GM11168 (cell line): ENCODE results near the gene FUBP1.

Source experiments
- in situ Hi-C: fragments of 300-500 bp; cut with MboI; formaldehyde crosslinking; loops from one replicate; pipeline ENCODE4 v1.12.0; 2022; ENCODE audit warnings: low sequenced_read_pairs; ENCODE audit not compliant: unreplicated experiment

FUBP1 gene, protein sequence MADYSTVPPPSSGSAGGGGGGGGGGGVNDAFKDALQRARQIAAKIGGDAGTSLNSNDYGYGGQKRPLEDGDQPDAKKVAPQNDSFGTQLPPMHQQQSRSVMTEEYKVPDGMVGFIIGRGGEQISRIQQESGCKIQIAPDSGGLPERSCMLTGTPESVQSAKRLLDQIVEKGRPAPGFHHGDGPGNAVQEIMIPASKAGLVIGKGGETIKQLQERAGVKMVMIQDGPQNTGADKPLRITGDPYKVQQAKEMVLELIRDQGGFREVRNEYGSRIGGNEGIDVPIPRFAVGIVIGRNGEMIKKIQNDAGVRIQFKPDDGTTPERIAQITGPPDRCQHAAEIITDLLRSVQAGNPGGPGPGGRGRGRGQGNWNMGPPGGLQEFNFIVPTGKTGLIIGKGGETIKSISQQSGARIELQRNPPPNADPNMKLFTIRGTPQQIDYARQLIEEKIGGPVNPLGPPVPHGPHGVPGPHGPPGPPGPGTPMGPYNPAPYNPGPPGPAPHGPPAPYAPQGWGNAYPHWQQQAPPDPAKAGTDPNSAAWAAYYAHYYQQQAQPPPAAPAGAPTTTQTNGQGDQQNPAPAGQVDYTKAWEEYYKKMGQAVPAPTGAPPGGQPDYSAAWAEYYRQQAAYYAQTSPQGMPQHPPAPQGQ

DNA sequence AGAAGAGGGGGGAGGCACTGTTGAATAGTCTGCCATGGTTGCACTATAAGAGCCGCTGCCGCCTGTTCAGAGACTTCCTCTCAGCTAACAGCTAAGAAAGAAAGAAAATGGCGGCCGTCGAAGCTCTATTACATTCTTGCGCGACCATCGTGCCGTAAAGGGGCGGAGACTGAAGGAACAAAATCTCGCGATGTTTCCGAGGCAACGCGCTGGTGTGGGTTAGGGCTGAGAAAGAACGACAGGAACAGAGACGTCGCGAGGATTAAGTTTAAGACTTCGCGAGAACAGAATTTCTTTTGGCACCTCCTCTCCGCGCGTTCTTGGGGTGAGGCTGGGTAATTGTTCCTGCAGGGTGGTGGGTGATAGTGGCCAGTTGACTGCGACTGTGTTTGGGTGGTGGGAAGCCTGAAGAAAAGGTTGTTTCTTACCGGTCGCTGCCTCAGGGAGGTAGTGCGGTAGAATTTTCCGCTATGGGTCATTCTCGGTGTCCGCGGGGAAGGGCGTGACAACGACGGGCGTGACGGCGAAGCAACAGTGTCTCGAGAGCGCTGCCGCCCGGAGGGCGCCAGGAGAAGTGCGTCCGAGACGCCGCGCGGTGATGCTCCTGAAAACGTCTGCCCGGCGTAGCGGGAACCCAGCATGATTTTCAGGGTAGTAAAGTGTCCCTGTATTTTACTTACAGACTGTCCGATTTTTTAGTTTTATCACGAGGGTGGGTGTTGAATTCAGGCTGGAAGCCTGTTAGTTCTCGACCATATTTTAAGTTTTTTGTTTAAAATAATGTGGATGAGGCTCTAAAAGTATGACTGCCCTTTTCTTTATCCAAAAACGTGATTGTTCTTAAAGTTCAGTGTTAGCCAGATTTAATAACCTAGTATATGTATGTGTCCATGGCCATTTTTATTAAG lies at the start of gene FUBP1:
Gene FUBP1 (minus strand): TSS at position 104 of the 908 bp plus-strand sequence. CDS start 68 bp downstream, at position 36.
- in situ Hi-C loops, result no loop called here

- in situ Hi-C loops, result loop anchor here (25.0 kb wide), 1 partner anchor 91 kb away; no protein-coding TSS in a partner anchor
These were observed 42.3 kb upstream of the FUBP1 start for GRCh38 chr1:78021134-78021533.

DNA sequence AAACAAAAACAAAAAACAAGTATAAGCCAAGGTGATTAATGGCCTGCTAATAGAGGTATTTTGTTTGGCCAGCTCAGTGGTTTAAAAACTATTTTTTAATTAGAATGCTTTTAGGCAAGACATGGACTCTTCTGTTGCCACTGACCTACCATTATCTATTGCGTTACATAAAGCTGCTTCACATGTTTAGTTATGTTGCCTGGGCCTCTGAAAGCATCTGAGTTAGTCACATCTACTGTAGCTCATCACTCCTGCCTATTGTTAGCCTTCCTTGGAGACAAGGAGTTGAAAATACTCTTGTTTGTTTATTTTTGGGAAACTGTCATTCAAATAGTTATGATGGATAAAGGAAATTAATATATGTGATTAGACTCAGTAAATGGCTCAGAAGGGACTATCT lies 40.2 kb upstream of the FUBP1 start:
- in situ Hi-C loops, result loop anchor here (25.0 kb wide), 1 partner anchor 93 kb away; no protein-coding TSS in a partner anchor

- in situ Hi-C loops, result loop anchor here (25.0 kb wide), 1 partner anchor 97 kb away; no protein-coding TSS in a partner anchor
These were observed 36.3 kb upstream of the FUBP1 start for GRCh38 chr1:78015148-78015547.

- in situ Hi-C loops, result loop anchor here (25.0 kb wide), 1 partner anchor 101 kb away; no protein-coding TSS in a partner anchor
These were observed 32.2 kb upstream of the FUBP1 start for GRCh38 chr1:78011050-78011449.

GRCh38 chr1:78009836-78010235 lies 31.0 kb upstream of the FUBP1 start:
- in situ Hi-C loops, result loop anchor here (25.0 kb wide), 1 partner anchor 102 kb away; no protein-coding TSS in a partner anchor

GRCh38 chr1:78009276-78009675 lies 30.4 kb upstream of the FUBP1 start:
- in situ Hi-C loops, result loop anchor here (25.0 kb wide), 1 partner anchor 103 kb away; no protein-coding TSS in a partner anchor

GRCh38 chr1:78007677-78008341 lies 28.9 kb upstream of the FUBP1 start:
- in situ Hi-C loops, result loop anchor here (25.0 kb wide), 1 partner anchor 104 kb away; no protein-coding TSS in a partner anchor

DNA sequence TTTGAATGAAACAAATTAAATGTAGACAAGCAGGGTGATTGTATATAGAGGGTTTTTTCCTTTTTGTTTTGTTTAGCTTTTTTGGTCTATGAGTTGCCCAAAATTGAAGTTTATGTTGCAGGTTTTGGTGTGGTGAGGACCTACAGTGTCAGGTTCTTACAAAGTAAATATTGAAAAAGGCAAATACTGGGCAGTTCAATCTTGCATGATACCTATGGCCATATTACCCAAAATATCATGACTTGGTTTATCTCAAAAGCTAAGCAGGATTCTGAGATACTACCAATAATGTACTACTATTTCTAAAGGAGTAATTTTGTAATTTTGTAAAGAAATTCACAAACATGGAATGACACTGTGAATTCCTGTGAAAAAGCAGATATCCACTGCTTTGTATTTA lies 27.6 kb upstream of the FUBP1 start:
- in situ Hi-C loops, result loop anchor here (25.0 kb wide), 1 partner anchor 106 kb away; no protein-coding TSS in a partner anchor

- in situ Hi-C loops, result loop anchor here (25.0 kb wide), 1 partner anchor 107 kb away; no protein-coding TSS in a partner anchor
These were observed 26.9 kb upstream of the FUBP1 start for GRCh38 chr1:78005755-78006154.

DNA sequence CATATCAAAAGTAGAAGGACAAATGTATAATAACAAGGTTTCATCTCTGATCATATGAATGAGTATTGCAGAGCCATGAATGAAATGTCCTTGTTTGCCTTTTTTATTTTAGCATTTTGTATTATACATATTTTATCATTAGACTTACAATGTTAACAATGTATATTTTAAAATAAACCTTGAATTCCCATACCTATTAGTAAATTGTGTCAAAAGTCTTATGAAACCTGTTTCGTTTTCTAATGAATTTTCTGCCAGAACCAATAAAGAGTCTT lies 26.5 kb upstream of the FUBP1 start:
- in situ Hi-C loops, result loop anchor here (25.0 kb wide), 1 partner anchor 107 kb away; no protein-coding TSS in a partner anchor

DNA sequence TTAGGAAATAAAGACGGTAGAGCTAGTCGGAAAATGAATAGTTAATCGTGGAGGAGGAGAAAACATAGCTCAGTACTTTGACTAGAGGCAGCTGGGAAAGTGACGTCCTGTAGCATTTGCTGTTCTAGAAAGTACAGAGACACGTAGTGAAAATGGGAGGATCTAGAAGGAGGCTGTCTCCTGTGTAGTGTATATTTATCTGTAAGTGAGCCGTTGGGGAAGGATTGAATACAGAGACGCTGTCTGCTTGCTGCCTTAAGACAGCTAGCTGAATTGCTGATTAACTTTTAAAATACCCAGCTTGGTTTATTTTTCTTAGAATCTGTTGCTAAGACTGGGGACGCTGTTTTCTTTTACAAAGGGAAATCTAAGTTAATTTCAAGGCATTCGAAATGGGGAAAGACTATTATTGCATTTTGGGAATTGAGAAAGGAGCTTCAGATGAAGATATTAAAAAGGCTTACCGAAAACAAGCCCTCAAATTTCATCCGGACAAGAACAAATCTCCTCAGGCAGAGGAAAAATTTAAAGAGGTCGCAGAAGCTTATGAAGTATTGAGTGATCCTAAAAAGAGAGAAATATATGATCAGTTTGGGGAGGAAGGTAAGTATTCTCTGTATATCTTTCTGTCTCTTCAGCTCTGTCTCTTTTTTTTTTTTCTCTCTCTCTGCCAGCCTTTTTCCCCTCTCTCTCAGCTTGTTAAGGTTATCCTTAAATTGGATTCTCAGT lies 26.0 kb upstream of the FUBP1 start, which contains the start of gene DNAJB4:
Gene DNAJB4 (plus strand): TSS at position 221 of the 729 bp plus-strand sequence. CDS start 172 bp downstream, at position 393.
- in situ Hi-C loops, result loop anchor here (25.0 kb wide), 1 partner anchor 107 kb away; no protein-coding TSS in a partner anchor

DNA sequence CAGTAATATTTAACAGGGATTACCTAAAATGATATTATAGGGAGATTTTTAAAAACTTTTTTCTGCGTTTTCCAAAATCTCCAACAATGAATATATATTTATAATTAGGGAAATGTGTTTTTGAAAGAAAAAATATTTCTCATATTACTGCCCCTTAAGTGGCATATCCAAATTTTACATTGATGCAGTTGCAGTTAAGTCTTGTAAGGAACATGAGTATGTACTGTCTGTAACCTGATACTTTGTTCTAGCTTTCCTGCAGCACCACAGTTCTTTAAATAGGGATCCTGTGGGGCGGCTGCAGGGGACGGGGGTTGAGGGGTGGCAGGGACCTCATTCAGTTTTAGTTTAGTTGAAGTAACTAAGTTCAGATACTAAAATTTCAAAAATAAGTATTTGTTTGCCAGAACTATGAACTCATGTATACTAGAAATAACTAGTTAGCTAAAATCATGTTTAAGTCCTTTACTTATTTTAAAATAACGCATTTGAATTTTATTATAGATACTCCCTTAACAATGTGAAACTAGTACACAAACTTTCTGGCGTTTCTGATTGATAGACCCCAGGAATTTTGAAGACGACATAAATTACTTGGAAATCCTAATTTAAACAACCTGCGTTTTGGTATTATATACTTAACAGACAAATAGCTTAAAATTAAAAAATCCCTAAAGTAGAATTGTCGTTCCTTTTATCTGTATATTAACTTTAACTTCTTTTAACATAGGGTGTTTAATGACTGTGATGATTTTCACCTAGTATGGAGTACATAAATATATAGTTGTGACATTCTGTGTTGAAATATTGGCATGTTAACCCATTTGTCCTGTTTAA lies 25.2 kb upstream of the FUBP1 start:
- in situ Hi-C loops, result loop anchor here (25.0 kb wide), 1 partner anchor 108 kb away; no protein-coding TSS in a partner anchor

GRCh38 chr1:78003070-78003746 lies 24.3 kb upstream of the FUBP1 start:
- in situ Hi-C loops, result loop anchor here (25.0 kb wide), 1 partner anchor 109 kb away; no protein-coding TSS in a partner anchor

DNA sequence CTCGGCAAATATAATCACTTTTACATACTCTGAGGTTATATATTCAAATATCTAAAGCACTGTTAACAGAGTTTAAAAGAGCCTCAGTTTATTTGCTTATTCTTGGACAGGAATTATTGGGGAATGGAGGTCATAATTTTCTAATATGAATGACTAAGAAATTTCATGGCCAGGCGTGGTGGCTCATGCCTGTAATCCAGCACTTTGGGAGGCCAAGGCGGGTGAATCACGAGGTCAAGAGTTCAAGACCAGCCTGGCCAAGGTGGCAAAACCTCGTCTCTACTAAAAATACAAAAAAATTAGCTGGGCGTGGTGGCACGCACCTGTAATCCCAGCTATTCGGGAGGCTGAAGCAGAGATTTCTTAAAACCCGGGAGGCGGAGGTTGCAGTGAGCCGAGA lies 21.7 kb upstream of the FUBP1 start:
- in situ Hi-C loops, result loop anchor here (25.0 kb wide), 1 partner anchor 112 kb away; no protein-coding TSS in a partner anchor

- in situ Hi-C loops, result no loop called here
These were observed 17.9 kb upstream of the FUBP1 start for GRCh38 chr1:77996734-77997133.

GRCh38 chr1:77994117-77994705 lies 15.3 kb upstream of the FUBP1 start:
- in situ Hi-C loops, result no loop called here
